Keratinocyte (primary cell): ENCODE measurements around the gene HOXC12.

Experiments used
- CTCF ChIP-seq, 3 experiments: IDR thresholded peaks in 1 of 3; conservative IDR thresholded peaks in 1 of 3; optimal IDR thresholded peaks in 1 of 3; 2 replicates in 2 of 3; 3 replicates in 1 of 3; pipeline versions ENCODE3 to v1.5.1; 2011; ENCODE audit warnings: low read length in 3 of 3, mild to moderate bottlenecking in 3 of 3, moderate library complexity in 2 of 3, control low read depth in 1 of 3, inconsistent platforms in 1 of 3; ENCODE audit not compliant: insufficient read depth in 2 of 3; ENCODE audit errors: extremely low read depth in 1 of 3
- EZH2 ChIP-seq: IDR thresholded peaks from one replicate; pipeline ENCODE4 v1.6.1; 2012; ENCODE audit warnings: inconsistent platforms, mild to moderate bottlenecking, low read length, moderate library complexity

- TF ChIP-seq CTCF (optimal IDR thresholded peaks at IDR 0.05 in 1 of 3, IDR thresholded peaks at IDR 0.05 in 1 of 3, conservative IDR thresholded peaks at IDR 0.05 in 1 of 3; ENCODE audit: extremely low read depth in 1 of 3, insufficient read depth in 2 of 3, low read length in 3 of 3) (no peak), EZH2 (no peak)
These were observed 15.7 kb downstream of the HOXC12 start for GRCh38 chr12:53970451-53970850.
